B cell (primary cell): ENCODE data around the gene VWA7. TPM values are rescaled to one million over a fixed set of nuclear protein-coding genes. Genes with fewer than 3 reads are reported as not detected.
A peak's percentile ranks its signal among the peaks of the same experiment; 100 is the strongest.

Experiments
- ATAC-seq: fragments of 200-7000 bp; cut with Tn5 transposase; one replicate; pipeline ENCODE4 v1.10.0; 2021; ENCODE audit warnings: low read depth, mild to moderate bottlenecking, moderate number of reproducible peaks, moderate library complexity
- CTCF ChIA-PET: fragments of 350-600 bp; sonication (Branson Sonifier 250); formaldehyde crosslinking; loops from one replicate; lab custom pipeline; 2021; ENCODE audit warnings: antibody characterized with exemption, inconsistent platforms; lab: Charles Lee
- POLR2A ChIA-PET: fragments of 350-600 bp; sonication (Branson Sonifier 250); formaldehyde crosslinking; loops from one replicate; lab custom pipeline; 2021; ENCODE audit warnings: antibody characterized with exemption; lab: Charles Lee
- DNase-seq: peaks from one replicate; pipeline ENCODE4 v3.0.0; 2013
- H2AFZ ChIP-seq: 2 replicates; pipeline ENCODE4 v1.6.1; 2012; ENCODE audit warnings: mild to moderate bottlenecking, low read depth, low read length; ENCODE audit not compliant: insufficient read depth, poor library complexity, severe bottlenecking
- H3K27ac ChIP-seq, 2 donors: 1 replicate in 1 of 2; 2 replicates in 1 of 2; pipeline ENCODE4 v1.5.1; 2012 to 2013; ENCODE audit warnings: low read length in 2 of 2, mild to moderate bottlenecking in 2 of 2, moderate library complexity in 1 of 2
- H3K27me3 ChIP-seq, 4 experiments: fragments of 200-600 bp in 1 of 4; sonication (generic) in 1 of 4; replicated peaks in 1 of 4; 1 replicate in 2 of 4; 2 replicates in 2 of 4; pipeline versions ENCODE4 v1.6.1 to v1.7.0; 2013 to 2016; ENCODE audit warnings: low read length in 3 of 4, mild to moderate bottlenecking in 2 of 4, mixed read lengths in 1 of 4, moderate library complexity in 1 of 4; ENCODE audit not compliant: insufficient read depth in 4 of 4, control insufficient read depth in 3 of 4; ENCODE audit errors: control extremely low read depth in 1 of 4
- H3K36me3 ChIP-seq, 2 experiments: replicated peaks in 1 of 2; 1 replicate in 1 of 2; 2 replicates in 1 of 2; pipeline versions ENCODE4 v1.6.1 to v1.7.1; 2013; ENCODE audit warnings: low read length in 1 of 2; ENCODE audit not compliant: insufficient read depth in 2 of 2, control insufficient read depth in 1 of 2; ENCODE audit errors: control extremely low read depth in 1 of 2, extremely low read depth in 1 of 2
- H3K4me1 ChIP-seq, 2 donors: fragments of 200-600 bp in 1 of 2; sonication (generic) in 1 of 2; 1 replicate in 1 of 2; 2 replicates in 1 of 2; pipeline versions ENCODE4 v1.5.1 to v1.6.1; 2013 to 2017; ENCODE audit warnings: low read length in 2 of 2; ENCODE audit not compliant: control insufficient read depth in 2 of 2, insufficient read depth in 2 of 2
- H3K4me2 ChIP-seq: replicated peaks from 2 replicates; pipeline ENCODE3; 2012; ENCODE audit warnings: mild to moderate bottlenecking, low read depth, low read length; ENCODE audit not compliant: poor library complexity, severe bottlenecking
- H3K4me3 ChIP-seq, 5 experiments: fragments of 200-600 bp in 1 of 5; sonication (generic) in 1 of 5; 1 replicate in 3 of 5; 2 replicates in 2 of 5; pipeline versions ENCODE4 v1.5.1 to v1.7.0; 2011 to 2016; ENCODE audit warnings: low read length in 4 of 5, mild to moderate bottlenecking in 4 of 5, low read depth in 2 of 5, control low read depth in 1 of 5, moderate library complexity in 1 of 5; ENCODE audit not compliant: insufficient read depth in 1 of 5; ENCODE audit errors: control extremely low read depth in 1 of 5, extremely low read depth in 1 of 5
- H3K79me2 ChIP-seq: fragments of 200-600 bp; sonication (generic); one replicate; pipeline ENCODE4 v1.6.0; 2016; ENCODE audit warnings: low read length; ENCODE audit not compliant: control insufficient read depth, insufficient read depth
- H3K9ac ChIP-seq: fragments of 200-600 bp; sonication (generic); 2 replicates; pipeline ENCODE4 v1.6.1; 2017; ENCODE audit warnings: mild to moderate bottlenecking, low read length, moderate library complexity
- H3K9me3 ChIP-seq, 3 donors: one replicate each; pipeline versions ENCODE4 v1.6.1 to v1.7.1; 2013; ENCODE audit warnings: low read length in 2 of 3; ENCODE audit not compliant: control insufficient read depth in 2 of 3, insufficient read depth in 1 of 3; ENCODE audit errors: control extremely low read depth in 1 of 3
- H4K20me1 ChIP-seq: 2 replicates; pipeline ENCODE4 v1.6.0; 2012; ENCODE audit warnings: mild to moderate bottlenecking, low read length; ENCODE audit not compliant: insufficient read depth, control insufficient read depth, poor library complexity, severe bottlenecking
- H3K27ac Mint-ChIP-seq: one replicate; pipeline ENCODE4 v1.8.0; 2021; ENCODE audit warnings: mixed read lengths
- H3K27me3 Mint-ChIP-seq: one replicate; pipeline ENCODE4 v1.8.0; 2021; ENCODE audit warnings: mixed read lengths
- H3K4me1 Mint-ChIP-seq: one replicate; pipeline ENCODE4 v1.8.0; 2021; ENCODE audit warnings: mixed read lengths
- H3K4me3 Mint-ChIP-seq: one replicate; pipeline ENCODE4 v1.8.0; 2021; ENCODE audit warnings: mixed read lengths
- H3K9me3 Mint-ChIP-seq: one replicate; pipeline ENCODE4 v1.8.0; 2022; ENCODE audit warnings: mixed read lengths; ENCODE audit not compliant: insufficient read depth
- EZH2 ChIP-seq: IDR thresholded peaks from 2 replicates; pipeline ENCODE4 v1.6.1; 2012; ENCODE audit warnings: borderline replicate concordance, low read depth, mild to moderate bottlenecking, moderate library complexity, low read length; ENCODE audit not compliant: insufficient read depth, poor library complexity, severe bottlenecking
- WGBS: methylation state at CpG from one replicate; pipeline ENCODE4 v1.1.5; 2013; ENCODE audit warnings: missing lambda C conversion rate; ENCODE audit not compliant: insufficient coverage; 5-methylcytosine and 5-hydroxymethylcytosine counted together
- intact Hi-C: fragments of 100-400 bp; cut with micrococcal nuclease; formaldehyde crosslinking; loops from one replicate; pipeline ENCODE4 v1.10.0; 2022
- polyA plus RNA-seq: library from polyadenylated mRNA; depleted of rRNA; stranded (reverse); fragments of >200 nt; gene quantifications from 2 replicates; pipeline ENCODE4 v1.2.3, GENCODE V29; 2012
- total RNA-seq, 2 donors: library from RNA; stranded (reverse); fragments of 120-200 nt in 1 of 2; gene quantifications; 1 replicate in 1 of 2; 2 replicates in 1 of 2; pipeline versions ENCODE4 v1.2.3 to v1.2.4, GENCODE V29; 2013 to 2022
- TF ChIP-seq, protein P1 (sequence below): fragments of 200-600 bp; IDR thresholded peaks from one replicate; pipeline ENCODE4 v1.8.0; 2022; ENCODE audit warnings: antibody characterized with exemption, mild to moderate bottlenecking

Gene VWA7
- total and polyA plus RNA-seq, 2 donors (not counting 1 experiment from before 2014, with no cell fraction given) = 5.2 to 6.0 TPM

DNA sequence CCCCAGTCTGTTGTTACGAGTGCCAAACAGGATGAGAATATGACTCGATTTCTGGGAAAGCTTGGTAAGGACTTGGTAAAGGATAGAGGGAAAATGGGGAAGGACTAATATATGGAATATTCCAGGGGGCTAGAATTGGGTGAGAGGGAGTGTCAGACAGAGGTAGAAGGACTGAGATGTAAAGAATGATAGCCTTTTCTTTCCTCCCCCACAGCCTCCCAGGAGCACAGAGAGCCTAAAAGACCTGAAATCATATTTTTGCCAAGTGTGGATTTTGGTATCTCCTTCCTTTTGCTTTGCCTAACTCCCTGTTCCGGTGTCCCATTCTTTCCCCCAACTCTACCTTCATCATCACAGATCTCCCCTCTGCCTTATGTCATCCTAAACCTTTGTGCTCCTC is 34.2 kb downstream of the VWA7 start:
- WGBS = 100% methylated on average over 2 of the region's 3 CpGs
- no peak for ATAC-seq
- Histone ChIP-seq H3K79me2 (peaks cover 19% of the 10 kb centered on the region), H3K27me3 (no peaks in the 10 kb centered on the region), H3K4me3 (no peak overlapping the region), H2AFZ (no peak overlapping the region), H3K27ac (no peak overlapping the region), H3K9ac (no peak overlapping the region), H3K36me3 (peaks cover 4% of the 10 kb centered on the region in 2 experiments), H4K20me1 (no peaks in the 10 kb centered on the region), H3K4me2 (no peak overlapping the region), H3K4me1 (peaks cover 24 to 25% of the 10 kb centered on the region in 2 donors), H3K9me3 (no peaks in the 10 kb centered on the region)
- ChIA-PET POLR2A (no interaction called here), CTCF (no interaction called here)
- H3K4me3 Mint-ChIP-seq = no peak overlapping the region
- H3K27me3 Mint-ChIP-seq = no peaks in the 10 kb centered on the region
- TF ChIP-seq EZH2 = no peak
- TF ChIP-seq, protein P1, sequence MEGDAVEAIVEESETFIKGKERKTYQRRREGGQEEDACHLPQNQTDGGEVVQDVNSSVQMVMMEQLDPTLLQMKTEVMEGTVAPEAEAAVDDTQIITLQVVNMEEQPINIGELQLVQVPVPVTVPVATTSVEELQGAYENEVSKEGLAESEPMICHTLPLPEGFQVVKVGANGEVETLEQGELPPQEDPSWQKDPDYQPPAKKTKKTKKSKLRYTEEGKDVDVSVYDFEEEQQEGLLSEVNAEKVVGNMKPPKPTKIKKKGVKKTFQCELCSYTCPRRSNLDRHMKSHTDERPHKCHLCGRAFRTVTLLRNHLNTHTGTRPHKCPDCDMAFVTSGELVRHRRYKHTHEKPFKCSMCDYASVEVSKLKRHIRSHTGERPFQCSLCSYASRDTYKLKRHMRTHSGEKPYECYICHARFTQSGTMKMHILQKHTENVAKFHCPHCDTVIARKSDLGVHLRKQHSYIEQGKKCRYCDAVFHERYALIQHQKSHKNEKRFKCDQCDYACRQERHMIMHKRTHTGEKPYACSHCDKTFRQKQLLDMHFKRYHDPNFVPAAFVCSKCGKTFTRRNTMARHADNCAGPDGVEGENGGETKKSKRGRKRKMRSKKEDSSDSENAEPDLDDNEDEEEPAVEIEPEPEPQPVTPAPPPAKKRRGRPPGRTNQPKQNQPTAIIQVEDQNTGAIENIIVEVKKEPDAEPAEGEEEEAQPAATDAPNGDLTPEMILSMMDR = no peak
- no peak overlapping the region for H3K27ac Mint-ChIP-seq
- intact Hi-C loops = no loop called here
- H3K4me1 Mint-ChIP-seq = peaks cover 34% of the 10 kb centered on the region
- no peaks in the 10 kb centered on the region for H3K9me3 Mint-ChIP-seq
- no peak for DNase-seq

DNA sequence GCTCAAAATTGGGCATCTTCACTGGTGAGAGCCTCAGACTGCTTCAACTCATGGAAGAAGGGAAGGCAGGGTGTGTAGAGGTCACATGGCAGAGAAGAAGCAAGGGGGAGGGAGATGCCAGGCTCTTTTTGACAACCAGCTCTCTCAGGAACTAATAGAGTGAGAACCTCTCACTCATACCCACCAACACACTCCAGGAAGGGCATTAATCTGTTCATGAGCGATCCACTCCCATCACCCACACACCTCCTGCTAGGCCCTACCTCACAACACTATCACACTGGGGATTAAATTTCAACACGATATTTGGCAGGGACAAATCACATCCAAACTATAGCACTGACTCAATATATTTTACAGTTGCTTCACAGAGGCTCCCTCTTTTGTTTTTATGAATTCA is 35.3 kb downstream of the VWA7 start:
- H2AFZ ChIP-seq = no peak overlapping the region
- Mint-ChIP-seq H3K9me3 (no peaks in the 10 kb centered on the region), H3K27ac (no peak overlapping the region), H3K4me1 (peaks cover 44% of the 10 kb centered on the region), H3K4me3 (peak overlapping the region; percentile 97), H3K27me3 (no peaks in the 10 kb centered on the region)
- peaks cover 21% of the 10 kb centered on the region for H3K79me2 ChIP-seq
- peaks cover 35% of the 10 kb centered on the region in 2 donors for H3K4me1 ChIP-seq
- ChIA-PET CTCF (interaction anchor here (1.0 to 7.8 kb wide), 5 partner anchors 13 to 48 kb away, joined by 4 to 90 read pairs (median 34); partner anchors contain the start of genes DDAH2 and VWA7), POLR2A (interaction anchor here (0.6 to 0.7 kb wide), 2 partner anchors 30 to 350 kb away, joined by 3 read pairs; no protein-coding TSS in a partner anchor)
- H3K4me3 ChIP-seq = no peak overlapping the region
- WGBS = 100% methylated on average over 1 of the region's 2 CpGs
- peaks cover 0 to 4% of the 10 kb centered on the region in 2 experiments for H3K36me3 ChIP-seq
- no peak overlapping the region for H3K9ac ChIP-seq
- DNase-seq (no peak), ATAC-seq (no peak)
- H3K27ac ChIP-seq = no peak overlapping the region
- H3K27me3 ChIP-seq = no peaks in the 10 kb centered on the region
- H3K9me3 ChIP-seq = no peaks in the 10 kb centered on the region
- TF ChIP-seq, protein P1 = no peak
- TF ChIP-seq EZH2 = no peak
- intact Hi-C loops = no loop called here
- no peaks in the 10 kb centered on the region for H4K20me1 ChIP-seq
- no peak overlapping the region for H3K4me2 ChIP-seq
